ENCODE results near the gene VWF.

- TF ChIP-seq, protein P1, sequence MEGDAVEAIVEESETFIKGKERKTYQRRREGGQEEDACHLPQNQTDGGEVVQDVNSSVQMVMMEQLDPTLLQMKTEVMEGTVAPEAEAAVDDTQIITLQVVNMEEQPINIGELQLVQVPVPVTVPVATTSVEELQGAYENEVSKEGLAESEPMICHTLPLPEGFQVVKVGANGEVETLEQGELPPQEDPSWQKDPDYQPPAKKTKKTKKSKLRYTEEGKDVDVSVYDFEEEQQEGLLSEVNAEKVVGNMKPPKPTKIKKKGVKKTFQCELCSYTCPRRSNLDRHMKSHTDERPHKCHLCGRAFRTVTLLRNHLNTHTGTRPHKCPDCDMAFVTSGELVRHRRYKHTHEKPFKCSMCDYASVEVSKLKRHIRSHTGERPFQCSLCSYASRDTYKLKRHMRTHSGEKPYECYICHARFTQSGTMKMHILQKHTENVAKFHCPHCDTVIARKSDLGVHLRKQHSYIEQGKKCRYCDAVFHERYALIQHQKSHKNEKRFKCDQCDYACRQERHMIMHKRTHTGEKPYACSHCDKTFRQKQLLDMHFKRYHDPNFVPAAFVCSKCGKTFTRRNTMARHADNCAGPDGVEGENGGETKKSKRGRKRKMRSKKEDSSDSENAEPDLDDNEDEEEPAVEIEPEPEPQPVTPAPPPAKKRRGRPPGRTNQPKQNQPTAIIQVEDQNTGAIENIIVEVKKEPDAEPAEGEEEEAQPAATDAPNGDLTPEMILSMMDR (IDR thresholded peaks at IDR 0.05; ENCODE audit: low read depth, low read length): peak; percentile 83
- TF ChIP-seq EZH2phosphoT487 (IDR thresholded peaks at IDR 0.05; ENCODE audit: low read depth): no peak
Observed at GRCh38 chr12:6039894-6040601, 84.4 kb downstream of the VWF start.
